Measurements from ENCODE around the gene PTDSS2.
"Not testable (repeated sequence)": the region's sequence is repeated elsewhere in the genome, so short reads cannot be mapped to it uniquely, and the experiment has no call there.

GRCh38 chr11:434999-435740 is 14.9 kb upstream of the PTDSS2 start:
- not testable (repeated sequence) for TF ChIP-seq CTCF, EP300 (IDR thresholded peaks at IDR 0.05)
